Skeletal muscle tissue (tissue), 4 donors: Measurements from ENCODE around the gene KCTD8. TPM values are rescaled to one million over a fixed set of nuclear protein-coding genes. Genes with fewer than 3 reads are reported as not detected.

Source experiments
- H3K27ac ChIP-seq: one replicate; pipeline ENCODE4 v1.7.0; 2013; ENCODE audit warnings: mild to moderate bottlenecking, low read depth, low read length, inconsistent platforms
- H3K27me3 ChIP-seq, 3 donors: one replicate each; pipeline ENCODE4 v1.7.0; 2013; ENCODE audit warnings: low read length in 3 of 3; ENCODE audit not compliant: control insufficient read depth in 3 of 3, insufficient read depth in 3 of 3
- H3K36me3 ChIP-seq, 3 donors: one replicate each; pipeline ENCODE4 v1.7.0; 2013; ENCODE audit warnings: low read length in 3 of 3; ENCODE audit not compliant: control insufficient read depth in 3 of 3, insufficient read depth in 3 of 3
- H3K4me1 ChIP-seq, 3 donors: one replicate each; pipeline ENCODE4 v1.7.0; 2013; ENCODE audit warnings: low read length in 3 of 3, mild to moderate bottlenecking in 3 of 3; ENCODE audit not compliant: control insufficient read depth in 3 of 3, insufficient read depth in 3 of 3
- H3K4me3 ChIP-seq, 3 donors: one replicate each; pipeline ENCODE4 v1.7.0; 2013; ENCODE audit warnings: low read length in 3 of 3
- H3K9ac ChIP-seq, 3 donors: one replicate each; pipeline ENCODE4 v1.7.0; 2013; ENCODE audit warnings: low read length in 3 of 3, mild to moderate bottlenecking in 3 of 3, moderate library complexity in 2 of 3, low read depth in 1 of 3
- H3K9me3 ChIP-seq, 3 donors: one replicate each; pipeline ENCODE4 v1.7.0; 2013; ENCODE audit warnings: low read length in 3 of 3; ENCODE audit not compliant: control insufficient read depth in 3 of 3
- total RNA-seq: library from RNA; depleted of rRNA; stranded (reverse); fragments of >200 nt; gene quantifications from one replicate; pipeline ENCODE4 v1.2.3, GENCODE V29; 2014
- donor health status: Osteomylitis.

The KCTD8 gene
- total RNA-seq, 1 donor from 2014 or later = not detected

DNA sequence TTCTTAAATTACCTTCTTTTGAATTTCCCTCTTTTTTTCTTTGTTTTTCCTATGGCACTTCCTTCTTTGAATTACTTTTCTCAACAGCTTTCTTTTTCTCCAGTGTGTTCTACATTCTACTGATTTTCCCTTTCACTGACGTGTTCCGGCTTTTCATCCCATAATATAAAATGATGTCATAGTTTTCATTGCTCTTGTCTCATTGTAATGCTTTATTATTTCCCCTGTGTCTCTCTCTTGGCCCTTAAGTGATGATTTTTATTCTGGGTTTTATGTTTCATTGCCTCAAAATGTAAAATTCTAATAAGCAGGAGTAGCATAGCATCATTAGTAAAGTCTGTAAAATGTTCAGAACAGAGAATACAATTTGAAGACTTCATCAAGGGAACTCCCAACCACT lies 299.3 kb downstream of the KCTD8 start:
- Histone ChIP-seq H3K27me3 (no peaks in the 10 kb centered on the region), H3K9ac (no peak overlapping the region), H3K9me3 (peaks cover 0 to 2% (median 0%) of the 10 kb centered on the region in 3 donors), H3K4me1 (no peaks in the 10 kb centered on the region), H3K36me3 (no peaks in the 10 kb centered on the region), H3K4me3 (no peak overlapping the region), H3K27ac (no peak overlapping the region)

GRCh38 chr4:44147571-44148075 lies 301.0 kb downstream of the KCTD8 start:
- H3K27me3 ChIP-seq = no peaks in the 10 kb centered on the region
- no peak overlapping the region for H3K27ac ChIP-seq
- H3K36me3 ChIP-seq = no peaks in the 10 kb centered on the region
- H3K9me3 ChIP-seq = peaks cover 0 to 2% (median 0%) of the 10 kb centered on the region in 3 donors
- no peak overlapping the region for H3K4me3 ChIP-seq
- H3K9ac ChIP-seq = no peak overlapping the region
- H3K4me1 ChIP-seq = no peaks in the 10 kb centered on the region

DNA sequence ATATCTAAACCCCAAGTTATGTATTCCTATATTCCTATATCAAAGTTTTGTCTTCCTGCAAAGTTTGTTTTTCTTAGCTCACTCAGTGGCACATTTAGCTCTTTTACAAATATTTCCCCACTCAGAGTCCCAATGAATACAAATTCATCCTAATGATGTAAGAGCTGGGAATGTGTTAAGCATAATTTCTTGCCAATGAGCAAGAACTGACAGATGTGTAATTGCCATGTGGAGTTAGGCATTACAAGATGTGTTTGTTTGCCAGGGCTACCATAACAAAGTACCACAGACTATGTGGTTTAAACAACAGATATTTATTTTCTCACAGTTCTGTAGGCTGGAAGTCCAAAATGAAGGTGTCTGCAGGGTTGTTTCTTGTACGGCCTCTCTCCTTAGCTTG lies 302.1 kb downstream of the KCTD8 start:
- Histone ChIP-seq H3K27me3 (no peaks in the 10 kb centered on the region), H3K27ac (no peak overlapping the region), H3K36me3 (no peaks in the 10 kb centered on the region), H3K4me3 (no peak overlapping the region), H3K9ac (no peak overlapping the region), H3K9me3 (peaks cover 0 to 2% (median 0%) of the 10 kb centered on the region in 3 donors), H3K4me1 (no peaks in the 10 kb centered on the region)

GRCh38 chr4:44145868-44146267 lies 302.7 kb downstream of the KCTD8 start:
- Histone ChIP-seq H3K4me1 (no peaks in the 10 kb centered on the region), H3K27ac (no peak overlapping the region), H3K36me3 (no peaks in the 10 kb centered on the region), H3K9me3 (peaks cover 0 to 2% (median 0%) of the 10 kb centered on the region in 3 donors), H3K4me3 (no peak overlapping the region), H3K9ac (no peak overlapping the region), H3K27me3 (no peaks in the 10 kb centered on the region)

- no peaks in the 10 kb centered on the region for H3K4me1 ChIP-seq
- no peak overlapping the region for H3K9ac ChIP-seq
- H3K36me3 ChIP-seq = no peaks in the 10 kb centered on the region
- H3K4me3 ChIP-seq = no peak overlapping the region
- H3K27me3 ChIP-seq = no peaks in the 10 kb centered on the region
- H3K27ac ChIP-seq = no peak overlapping the region
- no peaks in the 10 kb centered on the region for H3K9me3 ChIP-seq
Measured at GRCh38 chr4:44132526-44132925, 316.1 kb downstream of the KCTD8 start.

Other genes with a start within 250 kb of the KCTD8 start
- 6.8 TPM for gene YIPF7, start 202.8 kb upstream of the KCTD8 start, total RNA-seq
- 12.0 TPM for gene GUF1, start 229.6 kb upstream of the KCTD8 start, total RNA-seq